K562 (cell line): ENCODE measurements around the gene CLCN1. TPM values are rescaled to one million over a fixed set of nuclear protein-coding genes. Genes with fewer than 3 reads are reported as not detected.
A peak's percentile ranks its signal among the peaks of the same experiment; 100 is the strongest.

Experiments used
- BRF1 ChIP-seq: IDR thresholded peaks from 3 replicates; pipeline ENCODE4 v1.6.1; 2011; ENCODE audit warnings: borderline replicate concordance, mild to moderate bottlenecking; ENCODE audit not compliant: insufficient read length; ENCODE audit errors: extremely low read depth
- CEBPG ChIP-seq, 3 experiments: fragments of 200-800 bp in 1 of 3; sonication (Bioruptor generic) in 1 of 3; sonication (generic) in 1 of 3; formaldehyde crosslinking in 1 of 3; IDR thresholded peaks in 2 of 3; conservative IDR thresholded peaks in 1 of 3; 2 replicates each; pipeline versions ENCODE4 v1.6.1 to v1.8.0; 2016 to 2022; ENCODE audit warnings: missing compliant biosample characterization in 2 of 3, missing genetic modification characterization in 2 of 3, mild to moderate bottlenecking in 1 of 3, missing genetic modification reagents in 1 of 3
- POLR2A ChIP-seq: fragments of 450-650 bp; conservative IDR thresholded peaks from 2 replicates; pipeline ENCODE4 v1.6.1; 2016
- POLR2AphosphoS5 ChIP-seq: IDR thresholded peaks from 2 replicates; pipeline ENCODE4 v1.6.1; 2011; ENCODE audit warnings: mild to moderate bottlenecking, low read depth, low read length, moderate library complexity; ENCODE audit not compliant: control insufficient read depth, insufficient read depth
- PRMT5 ChIP-seq: sonication (generic); formaldehyde crosslinking; IDR thresholded peaks from 2 replicates; pipeline ENCODE4 v1.5.0; 2020; ENCODE audit warnings: missing genetic modification reagents
- RBM14 ChIP-seq: fragments of 200-400 bp; formaldehyde crosslinking; IDR thresholded peaks from 2 replicates; pipeline ENCODE4 v1.6.1; 2018; ENCODE audit warnings: low read depth, mild to moderate bottlenecking, low read length, moderate library complexity, borderline replicate concordance; ENCODE audit not compliant: insufficient read depth
- ZNF134 ChIP-seq: fragments of 250-450 bp; sonication (Bioruptor Pico); conservative IDR thresholded peaks from 2 replicates; pipeline ENCODE4 v1.4.0; 2020
- ZNF165 ChIP-seq: fragments of 250-450 bp; sonication (Bioruptor Pico); IDR thresholded peaks from 2 replicates; pipeline ENCODE4 v1.4.0; 2020; ENCODE audit warnings: borderline replicate concordance
- ZNF212 ChIP-seq: fragments of 450-650 bp; formaldehyde crosslinking; IDR thresholded peaks from 2 replicates; pipeline ENCODE4 v1.4.0; 2020; ENCODE audit warnings: mild to moderate bottlenecking
- ZNF707 ChIP-seq: fragments of 250-450 bp; sonication (Bioruptor Pico); conservative IDR thresholded peaks from 2 replicates; pipeline ENCODE4 v1.8.0; 2022; ENCODE audit warnings: inconsistent platforms, mild to moderate bottlenecking, moderate library complexity
- ZNF75A ChIP-seq: fragments of 450-650 bp; formaldehyde crosslinking; IDR thresholded peaks from 2 replicates; pipeline ENCODE4 v1.4.0; 2020; ENCODE audit warnings: mild to moderate bottlenecking
- polyA plus RNA-seq, 8 experiments: library from polyadenylated mRNA; depleted of rRNA in 4 of 8; stranded (reverse) in 5 of 8; unstranded in 3 of 8; fragments of >200 nt; fragmentation: Nextera tagmentation in 2 of 8; fragmentation: Illumina TruSeq in 1 of 8; extraction: Ambion mirVana in 2 of 8; extraction: Trizol in 1 of 8; gene quantifications; 2 replicates each; pipeline versions ENCODE4 v1.2.1 to v1.2.3, GENCODE V29; 2011 to 2014; ENCODE audit warnings: inconsistent platforms in 1 of 8, missing spikeins in 1 of 8
- total RNA-seq, 7 experiments: library from RNA; depleted of rRNA in 6 of 7; stranded (reverse); fragments of >200 nt in 6 of 7; fragmentation: Illumina TruSeq in 2 of 7; extraction: Trizol in 2 of 7; gene quantifications; 2 replicates each; pipeline versions ENCODE4 v1.2.1 to v1.2.3, GENCODE V29; 2011 to 2021; ENCODE audit warnings: low replicate concordance in 1 of 7
- TF ChIP-seq, protein P1 (sequence below), 3 experiments: fragments of 200-800 bp in 1 of 3; fragments of 250-450 bp in 1 of 3; fragments of 450-650 bp in 1 of 3; sonication (Bioruptor Pico) in 1 of 3; sonication (Bioruptor generic) in 1 of 3; formaldehyde crosslinking in 1 of 3; IDR thresholded peaks; 2 replicates each; pipeline versions ENCODE4 v1.6.1 to v1.8.0; 2016 to 2022; ENCODE audit warnings: mild to moderate bottlenecking in 2 of 3, missing genetic modification characterization in 2 of 3, missing compliant biosample characterization in 1 of 3, moderate library complexity in 1 of 3
- TF ChIP-seq, protein P2 (sequence below): IDR thresholded peaks from 2 replicates; pipeline ENCODE4 v1.6.1; 2016; ENCODE audit warnings: missing genetic modification characterization, missing compliant biosample characterization
- TF ChIP-seq, protein P3 (sequence below): fragments of 150-350 bp; IDR thresholded peaks from 2 replicates; pipeline ENCODE4 v1.6.1; 2014; ENCODE audit warnings: low read depth, mild to moderate bottlenecking, low read length, borderline replicate concordance
- TF ChIP-seq, protein P4 (sequence below): sonication (generic); formaldehyde crosslinking; IDR thresholded peaks from 2 replicates; pipeline ENCODE4 v1.5.0; 2020; ENCODE audit warnings: missing genetic modification reagents

The CLCN1 gene
- total and polyA plus RNA-seq, 9 of the 15 experiments (the other 6 are each of a cell fraction or from before 2014, with no cell fraction given): 0.01 to 0.11 (median 0.04) TPM; not detected in 4

DNA sequence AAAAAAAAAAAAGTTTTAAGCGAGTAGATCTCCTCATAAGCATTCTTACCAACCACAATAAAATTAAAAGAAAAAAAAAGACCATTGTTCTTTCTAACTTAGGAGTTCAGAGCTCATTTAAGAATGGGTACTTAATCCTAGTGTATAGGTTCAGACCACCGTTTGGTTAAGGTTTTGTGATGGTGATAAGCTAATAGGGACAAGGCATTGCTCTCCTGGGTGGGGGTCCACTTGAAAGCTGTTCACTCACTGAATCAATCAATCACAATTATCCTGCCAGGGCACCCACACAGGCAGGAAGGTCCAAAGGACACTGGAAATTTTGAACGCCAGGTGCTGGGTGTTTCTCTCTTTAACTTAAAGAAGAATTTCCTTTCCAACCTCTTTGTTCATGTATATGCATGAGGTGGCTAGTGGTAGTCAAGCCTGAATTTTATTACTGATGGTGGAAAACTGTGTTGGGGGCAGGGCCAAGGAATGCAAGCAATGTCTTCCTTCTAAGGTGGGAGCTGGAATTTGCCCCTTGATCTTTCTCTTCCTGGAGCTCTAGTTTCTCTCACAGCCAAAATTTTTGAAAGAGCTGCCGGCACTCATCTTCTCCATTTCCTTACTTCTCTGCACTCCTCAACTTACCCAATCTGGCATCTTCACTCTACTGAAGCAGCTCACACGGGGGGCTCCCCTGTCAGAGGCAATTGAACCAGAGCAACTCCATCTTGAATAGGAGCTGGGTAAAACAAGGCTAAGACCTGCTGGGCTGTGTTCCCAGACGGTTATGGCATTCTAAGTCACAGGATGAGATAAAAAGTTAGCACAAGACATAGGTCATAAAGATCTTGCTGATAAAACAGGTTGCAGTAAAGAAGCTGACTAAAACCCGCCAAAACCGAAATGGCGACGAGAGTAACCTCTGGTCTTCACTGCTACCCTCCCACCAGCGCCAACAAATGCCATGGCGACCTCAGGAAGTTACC, 54.1 kb downstream of the CLCN1 start (continued):
- TF ChIP-seq, protein P1, sequence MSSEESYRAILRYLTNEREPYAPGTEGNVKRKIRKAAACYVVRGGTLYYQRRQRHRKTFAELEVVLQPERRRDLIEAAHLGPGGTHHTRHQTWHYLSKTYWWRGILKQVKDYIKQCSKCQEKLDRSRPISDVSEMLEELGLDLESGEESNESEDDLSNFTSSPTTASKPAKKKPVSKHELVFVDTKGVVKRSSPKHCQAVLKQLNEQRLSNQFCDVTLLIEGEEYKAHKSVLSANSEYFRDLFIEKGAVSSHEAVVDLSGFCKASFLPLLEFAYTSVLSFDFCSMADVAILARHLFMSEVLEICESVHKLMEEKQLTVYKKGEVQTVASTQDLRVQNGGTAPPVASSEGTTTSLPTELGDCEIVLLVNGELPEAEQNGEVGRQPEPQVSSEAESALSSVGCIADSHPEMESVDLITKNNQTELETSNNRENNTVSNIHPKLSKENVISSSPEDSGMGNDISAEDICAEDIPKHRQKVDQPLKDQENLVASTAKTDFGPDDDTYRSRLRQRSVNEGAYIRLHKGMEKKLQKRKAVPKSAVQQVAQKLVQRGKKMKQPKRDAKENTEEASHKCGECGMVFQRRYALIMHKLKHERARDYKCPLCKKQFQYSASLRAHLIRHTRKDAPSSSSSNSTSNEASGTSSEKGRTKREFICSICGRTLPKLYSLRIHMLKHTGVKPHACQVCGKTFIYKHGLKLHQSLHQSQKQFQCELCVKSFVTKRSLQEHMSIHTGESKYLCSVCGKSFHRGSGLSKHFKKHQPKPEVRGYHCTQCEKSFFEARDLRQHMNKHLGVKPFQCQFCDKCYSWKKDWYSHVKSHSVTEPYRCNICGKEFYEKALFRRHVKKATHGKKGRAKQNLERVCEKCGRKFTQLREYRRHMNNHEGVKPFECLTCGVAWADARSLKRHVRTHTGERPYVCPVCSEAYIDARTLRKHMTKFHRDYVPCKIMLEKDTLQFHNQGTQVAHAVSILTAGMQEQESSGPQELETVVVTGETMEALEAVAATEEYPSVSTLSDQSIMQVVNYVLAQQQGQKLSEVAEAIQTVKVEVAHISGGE (CRISPR knock-in tag; IDR thresholded peaks at IDR 0.05): peak in 1 of 3 experiments; percentile 83; a peak in 2 of 6 replicates
- no peak for TF ChIP-seq RBM14
- TF ChIP-seq ZNF165 (CRISPR knock-in tag): peak; percentile 99
- no peak for TF ChIP-seq CEBPG (CRISPR knock-in tag; IDR thresholded peaks at IDR 0.05)
- no peak for TF ChIP-seq CEBPG (tag; conservative IDR thresholded peaks at IDR 0.05 in 1 of 2, IDR thresholded peaks at IDR 0.05 in 1 of 2)
- peak; percentile 92 for TF ChIP-seq ZNF75A (CRISPR knock-in tag)
- TF ChIP-seq, protein P2, sequence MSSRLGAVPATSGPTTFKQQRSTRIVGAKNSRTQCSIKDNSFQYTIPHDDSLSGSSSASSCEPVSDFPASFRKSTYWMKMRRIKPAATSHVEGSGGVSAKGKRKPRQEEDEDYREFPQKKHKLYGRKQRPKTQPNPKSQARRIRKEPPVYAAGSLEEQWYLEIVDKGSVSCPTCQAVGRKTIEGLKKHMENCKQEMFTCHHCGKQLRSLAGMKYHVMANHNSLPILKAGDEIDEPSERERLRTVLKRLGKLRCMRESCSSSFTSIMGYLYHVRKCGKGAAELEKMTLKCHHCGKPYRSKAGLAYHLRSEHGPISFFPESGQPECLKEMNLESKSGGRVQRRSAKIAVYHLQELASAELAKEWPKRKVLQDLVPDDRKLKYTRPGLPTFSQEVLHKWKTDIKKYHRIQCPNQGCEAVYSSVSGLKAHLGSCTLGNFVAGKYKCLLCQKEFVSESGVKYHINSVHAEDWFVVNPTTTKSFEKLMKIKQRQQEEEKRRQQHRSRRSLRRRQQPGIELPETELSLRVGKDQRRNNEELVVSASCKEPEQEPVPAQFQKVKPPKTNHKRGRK (tag): no peak
- TF ChIP-seq ZNF134: peak; percentile 88
- TF ChIP-seq, protein P3, sequence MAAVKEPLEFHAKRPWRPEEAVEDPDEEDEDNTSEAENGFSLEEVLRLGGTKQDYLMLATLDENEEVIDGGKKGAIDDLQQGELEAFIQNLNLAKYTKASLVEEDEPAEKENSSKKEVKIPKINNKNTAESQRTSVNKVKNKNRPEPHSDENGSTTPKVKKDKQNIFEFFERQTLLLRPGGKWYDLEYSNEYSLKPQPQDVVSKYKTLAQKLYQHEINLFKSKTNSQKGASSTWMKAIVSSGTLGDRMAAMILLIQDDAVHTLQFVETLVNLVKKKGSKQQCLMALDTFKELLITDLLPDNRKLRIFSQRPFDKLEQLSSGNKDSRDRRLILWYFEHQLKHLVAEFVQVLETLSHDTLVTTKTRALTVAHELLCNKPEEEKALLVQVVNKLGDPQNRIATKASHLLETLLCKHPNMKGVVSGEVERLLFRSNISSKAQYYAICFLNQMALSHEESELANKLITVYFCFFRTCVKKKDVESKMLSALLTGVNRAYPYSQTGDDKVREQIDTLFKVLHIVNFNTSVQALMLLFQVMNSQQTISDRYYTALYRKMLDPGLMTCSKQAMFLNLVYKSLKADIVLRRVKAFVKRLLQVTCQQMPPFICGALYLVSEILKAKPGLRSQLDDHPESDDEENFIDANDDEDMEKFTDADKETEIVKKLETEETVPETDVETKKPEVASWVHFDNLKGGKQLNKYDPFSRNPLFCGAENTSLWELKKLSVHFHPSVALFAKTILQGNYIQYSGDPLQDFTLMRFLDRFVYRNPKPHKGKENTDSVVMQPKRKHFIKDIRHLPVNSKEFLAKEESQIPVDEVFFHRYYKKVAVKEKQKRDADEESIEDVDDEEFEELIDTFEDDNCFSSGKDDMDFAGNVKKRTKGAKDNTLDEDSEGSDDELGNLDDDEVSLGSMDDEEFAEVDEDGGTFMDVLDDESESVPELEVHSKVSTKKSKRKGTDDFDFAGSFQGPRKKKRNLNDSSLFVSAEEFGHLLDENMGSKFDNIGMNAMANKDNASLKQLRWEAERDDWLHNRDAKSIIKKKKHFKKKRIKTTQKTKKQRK: no peak
- TF ChIP-seq BRF1: no peak
- TF ChIP-seq ZNF212 (CRISPR knock-in tag): peak; percentile 92; the same call in 1 of the 2 replicates
- no peak for TF ChIP-seq POLR2A
- TF ChIP-seq PRMT5 (CRISPR knock-in tag): no peak
- no peak for TF ChIP-seq POLR2AphosphoS5
- TF ChIP-seq ZNF707 (CRISPR knock-in tag): peak; percentile 72; the same call in 1 of the 2 replicates
- TF ChIP-seq, protein P4, sequence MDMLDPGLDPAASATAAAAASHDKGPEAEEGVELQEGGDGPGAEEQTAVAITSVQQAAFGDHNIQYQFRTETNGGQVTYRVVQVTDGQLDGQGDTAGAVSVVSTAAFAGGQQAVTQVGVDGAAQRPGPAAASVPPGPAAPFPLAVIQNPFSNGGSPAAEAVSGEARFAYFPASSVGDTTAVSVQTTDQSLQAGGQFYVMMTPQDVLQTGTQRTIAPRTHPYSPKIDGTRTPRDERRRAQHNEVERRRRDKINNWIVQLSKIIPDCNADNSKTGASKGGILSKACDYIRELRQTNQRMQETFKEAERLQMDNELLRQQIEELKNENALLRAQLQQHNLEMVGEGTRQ (CRISPR knock-in tag): no peak
